GM10266 (cell line): ENCODE results near the gene REP15.

Experiments used
- DNase-seq: peaks from one replicate; pipeline ENCODE4 v3.0.0; 2012; ENCODE audit errors: extremely low spot score
- TF ChIP-seq, protein P1 (sequence below): IDR thresholded peaks from 2 replicates; pipeline ENCODE4 v1.5.1; 2012; ENCODE audit warnings: mild to moderate bottlenecking, low read depth; ENCODE audit not compliant: control insufficient read depth, insufficient read depth; ENCODE audit errors: missing control alignments

Gene REP15

GRCh38 chr12:27666510-27666909 is 29.7 kb upstream of the REP15 start:
- TF ChIP-seq, protein P1, sequence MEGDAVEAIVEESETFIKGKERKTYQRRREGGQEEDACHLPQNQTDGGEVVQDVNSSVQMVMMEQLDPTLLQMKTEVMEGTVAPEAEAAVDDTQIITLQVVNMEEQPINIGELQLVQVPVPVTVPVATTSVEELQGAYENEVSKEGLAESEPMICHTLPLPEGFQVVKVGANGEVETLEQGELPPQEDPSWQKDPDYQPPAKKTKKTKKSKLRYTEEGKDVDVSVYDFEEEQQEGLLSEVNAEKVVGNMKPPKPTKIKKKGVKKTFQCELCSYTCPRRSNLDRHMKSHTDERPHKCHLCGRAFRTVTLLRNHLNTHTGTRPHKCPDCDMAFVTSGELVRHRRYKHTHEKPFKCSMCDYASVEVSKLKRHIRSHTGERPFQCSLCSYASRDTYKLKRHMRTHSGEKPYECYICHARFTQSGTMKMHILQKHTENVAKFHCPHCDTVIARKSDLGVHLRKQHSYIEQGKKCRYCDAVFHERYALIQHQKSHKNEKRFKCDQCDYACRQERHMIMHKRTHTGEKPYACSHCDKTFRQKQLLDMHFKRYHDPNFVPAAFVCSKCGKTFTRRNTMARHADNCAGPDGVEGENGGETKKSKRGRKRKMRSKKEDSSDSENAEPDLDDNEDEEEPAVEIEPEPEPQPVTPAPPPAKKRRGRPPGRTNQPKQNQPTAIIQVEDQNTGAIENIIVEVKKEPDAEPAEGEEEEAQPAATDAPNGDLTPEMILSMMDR, result no peak
- no peak for DNase-seq

- DNase-seq, result no peak
Measured at GRCh38 chr12:27667540-27667939, 28.7 kb upstream of the REP15 start.

DNA sequence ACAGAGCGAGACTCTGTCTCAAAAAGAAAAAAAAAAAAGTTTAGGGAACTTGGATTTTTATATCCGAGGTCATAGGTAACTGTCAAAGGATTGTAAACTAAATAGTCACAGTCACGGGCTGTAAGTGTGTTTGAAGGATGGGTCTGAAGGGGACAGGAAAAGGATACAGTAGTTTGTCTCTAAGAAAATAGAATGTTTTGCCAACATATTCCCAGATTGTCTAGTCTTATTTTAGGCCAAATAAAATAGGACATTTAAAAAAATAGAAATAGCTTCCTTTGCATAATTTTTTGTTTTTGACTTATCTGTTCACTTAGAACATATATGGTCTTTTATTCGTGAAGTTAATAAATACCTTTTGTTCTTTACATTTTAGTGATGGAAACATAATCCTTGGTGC is 24.2 kb upstream of the REP15 start:
- TF ChIP-seq, protein P1, result no peak

More at GRCh38 chr12:27667540-27667939, 28.7 kb upstream of the REP15 start:
- TF ChIP-seq, protein P1, result no peak

GRCh38 chr12:27672643-27673042 is 23.6 kb upstream of the REP15 start:
- TF ChIP-seq, protein P1, result no peak
- no peak for DNase-seq

More for the DNA sequence above, 24.2 kb upstream of the REP15 start:
- DNase-seq, result no peak

DNA sequence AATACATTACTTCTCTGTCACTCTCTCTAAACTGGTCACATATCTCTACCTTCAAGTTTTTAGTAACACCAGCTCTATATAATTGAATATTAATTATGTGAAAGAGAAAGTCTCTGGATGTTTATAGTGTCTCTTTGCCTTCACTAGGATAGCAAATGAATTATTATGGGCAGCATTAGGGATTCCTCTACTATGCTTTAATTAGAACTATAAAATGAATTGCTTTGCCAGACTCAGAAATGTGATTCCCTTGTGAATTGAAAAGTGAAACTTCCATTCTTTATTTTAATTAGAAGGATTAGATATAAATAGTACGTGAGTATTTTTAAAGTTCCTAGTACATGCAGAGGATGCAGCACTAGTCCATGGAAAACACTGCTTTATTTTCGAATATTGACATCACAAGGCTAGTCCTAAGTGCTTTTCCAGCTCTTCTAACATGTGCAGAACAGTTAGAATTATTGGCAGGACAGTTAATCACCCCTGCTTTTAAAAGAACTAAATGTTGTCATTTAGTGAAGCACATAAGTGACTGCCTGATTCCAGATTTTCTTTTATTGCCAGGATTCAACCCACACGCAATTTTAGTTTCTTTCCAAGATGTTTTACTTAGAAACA is 23.0 kb upstream of the REP15 start:
- no peak for DNase-seq
- TF ChIP-seq, protein P1, result no peak

DNA sequence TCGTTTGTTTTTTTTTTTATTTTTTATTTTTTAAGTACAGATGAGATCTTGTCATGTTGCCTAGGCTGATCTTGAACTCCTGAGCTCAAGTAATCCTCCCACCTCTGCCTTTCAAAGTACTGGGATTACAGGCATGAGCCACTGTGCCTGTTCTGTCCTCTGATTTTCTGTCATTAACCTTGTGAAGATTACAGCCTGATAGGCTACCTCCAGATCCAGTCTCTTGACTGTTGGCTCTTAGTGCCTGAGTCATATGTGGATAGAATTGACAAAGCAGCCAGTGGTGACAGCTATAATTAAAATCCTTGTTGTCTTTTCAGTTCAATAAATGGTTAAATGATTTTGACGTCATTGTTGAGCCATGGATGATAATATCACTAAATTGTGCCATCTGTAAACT is 21.3 kb upstream of the REP15 start:
- DNase-seq, result no peak
- TF ChIP-seq, protein P1, result no peak

- TF ChIP-seq, protein P1, result no peak
- no peak for DNase-seq
Measured at GRCh38 chr12:27680619-27681018, 15.6 kb upstream of the REP15 start.
